Psoas muscle (tissue), 8 donors: ENCODE results near the gene ANKMY1. TPM values are rescaled to one million over a fixed set of nuclear protein-coding genes. Genes with fewer than 3 reads are reported as not detected.

Experiments
- ATAC-seq, 4 donors: fragments of 200-7000 bp; cut with Tn5 transposase; one replicate each; pipeline ENCODE4 v1.9.1; 2020; ENCODE audit warnings: moderate library complexity in 3 of 4, mild to moderate bottlenecking in 2 of 4
- DNase-seq, 2 donors: peaks; one replicate each; pipeline ENCODE4 v3.0.0-alpha.2; 2020
- H3K27ac ChIP-seq: fragments of 200-600 bp; one replicate; pipeline ENCODE4 v1.8.0; 2022
- H3K27me3 ChIP-seq, 3 donors: fragments of 200-600 bp in 1 of 3; one replicate each; pipeline versions ENCODE4 v1.6.1 to v1.8.0; 2013 to 2022; ENCODE audit warnings: low read length in 2 of 3, mild to moderate bottlenecking in 2 of 3, moderate library complexity in 1 of 3; ENCODE audit not compliant: insufficient read depth in 3 of 3
- H3K36me3 ChIP-seq, 2 donors: fragments of 200-600 bp in 1 of 2; one replicate each; pipeline versions ENCODE4 v1.6.1 to v1.8.0; 2013 to 2022; ENCODE audit warnings: low read depth in 1 of 2, mild to moderate bottlenecking in 1 of 2, moderate library complexity in 1 of 2; ENCODE audit not compliant: insufficient read depth in 1 of 2
- H3K4me1 ChIP-seq: fragments of 200-600 bp; one replicate; pipeline ENCODE4 v1.8.0; 2022
- H3K4me3 ChIP-seq: fragments of 200-600 bp; one replicate; pipeline ENCODE4 v1.8.0; 2022; ENCODE audit warnings: mild to moderate bottlenecking
- H3K9me3 ChIP-seq: fragments of 200-600 bp; one replicate; pipeline ENCODE4 v1.8.0; 2022
- CTCF ChIP-seq: fragments of 200-600 bp; IDR thresholded peaks from one replicate; pipeline ENCODE4 v1.8.0; 2022; ENCODE audit warnings: antibody characterized with exemption
- WGBS, 3 donors: extraction: QIAGEN DNeasy Blood & Tissue Kit; methylation state at CpG; one replicate each; pipeline versions ENCODE4 v1.1.6 to v1.1.7; 2013; 5-methylcytosine and 5-hydroxymethylcytosine counted together
- intact Hi-C, 2 donors: fragments of 100-400 bp; cut with DNase I; formaldehyde crosslinking; loops; one replicate each; pipeline versions ENCODE4 v1.11.0 to v1.14.2; 2022
- polyA plus RNA-seq, 3 donors: library from polyadenylated mRNA; stranded (reverse); fragments of 200-250 nt; gene quantifications; one replicate each; pipeline ENCODE4 v1.2.3, GENCODE V29; 2013
- total RNA-seq, 4 donors: library from RNA; stranded (reverse); fragmentation: NEBNext Ultra II Directional in 2 of 4; extraction: Animal tissue kit (Norgen Biotek cat#: 25700) in 2 of 4; gene quantifications; one replicate each; pipeline versions ENCODE4 v1.2.1 to v1.2.4, GENCODE V29; 2021 to 2023
- donor health status: healthy with polysubstance abuse.
- donor health status: DM: no; HTN: no; CAD: no; lungs with moderate emphysema.
- donor health status: Bipolar disorder and iron deficiency.
- donor health status: healthy.
- donor health status: DM: yes; HTN: yes; CAD: no.
- donor health status: DM: no; HTN: no; CAD: no.
- donor health status: DM: no; HTN: no; CAD: no.
- donor health status: DM: yes; HTN: yes; CAD: no.

The ANKMY1 gene
- total and polyA plus RNA-seq, 7 donors = 1.4 to 5.8 (median 3.0) TPM

DNA sequence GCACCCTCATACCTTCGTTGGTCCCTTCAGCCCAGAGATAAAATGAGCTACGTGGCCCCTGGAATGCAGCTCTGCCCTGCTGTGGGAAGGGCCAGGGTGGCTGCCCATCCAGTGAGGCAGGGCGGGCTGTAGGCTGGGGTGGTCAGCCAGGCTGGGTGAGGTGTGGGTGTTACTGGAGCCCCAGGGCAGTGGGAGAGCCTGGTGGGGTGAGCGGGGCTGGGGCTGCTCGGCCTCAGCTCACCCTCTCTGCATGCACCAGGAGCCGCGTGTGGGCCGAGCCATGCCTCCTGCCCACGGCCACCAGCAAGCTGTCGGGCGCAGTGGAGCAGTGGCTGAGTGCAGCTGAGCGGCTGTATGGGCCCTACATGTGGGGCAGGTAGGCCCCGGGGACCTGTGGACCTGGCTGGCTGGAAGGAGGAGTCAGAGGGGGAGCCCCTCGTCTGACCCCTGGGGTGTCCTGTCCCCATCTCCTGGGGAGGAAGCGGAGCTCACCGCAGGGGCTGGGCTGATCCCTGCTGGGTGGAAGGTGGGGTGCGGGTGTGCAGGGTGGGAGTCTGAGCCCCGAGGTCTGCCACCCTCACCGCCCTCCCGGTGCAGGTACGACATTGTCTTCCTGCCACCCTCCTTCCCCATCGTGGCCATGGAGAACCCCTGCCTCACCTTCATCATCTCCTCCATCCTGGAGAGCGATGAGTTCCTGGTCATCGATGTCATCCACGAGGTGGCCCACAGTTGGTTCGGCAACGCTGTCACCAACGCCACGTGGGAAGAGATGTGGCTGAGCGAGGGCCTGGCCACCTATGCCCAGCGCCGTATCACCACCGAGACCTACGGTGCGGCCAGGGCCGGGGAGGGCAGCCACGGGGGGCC, 16.0 kb upstream of the ANKMY1 start:
- peaks cover 13% of the 10 kb centered on the region for H3K4me1 ChIP-seq
- H3K4me3 ChIP-seq = no peak overlapping the region
- ATAC-seq (no peak), DNase-seq (peak; percentile 10 to 52)
- intact Hi-C loops = no loop called here
- H3K9me3 ChIP-seq = no peaks in the 10 kb centered on the region
- WGBS, 3 donors = 87 to 93% (median 87%) methylated on average over 36 to 37 of the region's 37 CpGs
- no peak overlapping the region for H3K27ac ChIP-seq
- no peak for TF ChIP-seq CTCF
- H3K36me3 ChIP-seq = peaks cover 0 to 61% of the 10 kb centered on the region in 2 donors
- H3K27me3 ChIP-seq = no peaks in the 10 kb centered on the region

DNA sequence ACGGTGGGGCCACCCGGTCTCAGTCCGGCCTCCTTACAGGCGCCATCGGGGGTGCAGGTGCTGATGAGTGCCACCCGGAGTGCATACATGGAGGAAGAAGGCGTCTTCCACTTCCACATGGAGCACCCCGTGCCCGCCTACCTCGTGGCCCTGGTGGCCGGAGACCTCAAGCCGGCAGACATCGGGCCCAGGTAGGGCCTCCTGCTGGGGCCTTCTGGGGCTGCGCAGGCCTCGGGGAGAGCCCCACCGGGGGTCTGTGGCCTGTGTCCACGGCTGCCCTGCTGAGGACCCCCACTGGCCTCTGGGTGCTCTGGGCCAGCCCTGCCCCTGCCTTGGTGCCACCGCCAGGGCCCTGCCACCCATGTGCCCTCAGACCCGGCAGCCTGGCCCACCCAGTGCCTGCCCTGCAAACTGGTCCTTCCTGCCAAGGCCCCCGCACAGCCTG, 15.3 kb upstream of the ANKMY1 start:
- Histone ChIP-seq H3K9me3 (no peaks in the 10 kb centered on the region), H3K36me3 (peaks cover 0 to 55% of the 10 kb centered on the region in 2 donors), H3K4me1 (peaks cover 13% of the 10 kb centered on the region), H3K4me3 (no peak overlapping the region), H3K27ac (no peak overlapping the region), H3K27me3 (no peaks in the 10 kb centered on the region)
- ATAC-seq (no peak), DNase-seq (peak; percentile 10 to 39)
- 82 to 88% (median 88%) methylated on average over 15 to 20 of the region's 20 CpGs for WGBS, 3 donors
- intact Hi-C loops = no loop called here
- TF ChIP-seq CTCF = no peak

- H3K4me3 ChIP-seq = no peak overlapping the region
- peak; percentile 10 to 53 for DNase-seq
- no peaks in the 10 kb centered on the region for H3K27me3 ChIP-seq
- no peak overlapping the region for H3K27ac ChIP-seq
- H3K4me1 ChIP-seq = peaks cover 18% of the 10 kb centered on the region
- H3K36me3 ChIP-seq = peaks cover 0 to 47% of the 10 kb centered on the region in 2 donors
- no peaks in the 10 kb centered on the region for H3K9me3 ChIP-seq
- intact Hi-C loops = no loop called here
- TF ChIP-seq CTCF = no peak
- ATAC-seq = no peak
- 85 to 92% (median 86%) methylated on average over 28 to 30 of the region's 30 CpGs for WGBS, 3 donors
These were observed 14.6 kb upstream of the ANKMY1 start for GRCh38 chr2:240572141-240573031.

- no peak for ATAC-seq
These were observed 13.7 kb upstream of the ANKMY1 start for GRCh38 chr2:240571314-240571973.

More at GRCh38 chr2:240571314-240571973, 13.7 kb upstream of the ANKMY1 start:
- no peak overlapping the region for H3K27ac ChIP-seq
- peaks cover 0 to 38% of the 10 kb centered on the region in 2 donors for H3K36me3 ChIP-seq
- intact Hi-C loops = loop anchor here in 1 of 2 donors (2.0 kb wide), 1 partner anchor 13 kb away; no protein-coding TSS in a partner anchor
- H3K4me3 ChIP-seq = no peak overlapping the region
- H3K4me1 ChIP-seq = peaks cover 27% of the 10 kb centered on the region
- 86 to 89% (median 86%) methylated on average over 17 to 18 of the region's 18 CpGs for WGBS, 3 donors
- no peaks in the 10 kb centered on the region for H3K9me3 ChIP-seq
- no peak for TF ChIP-seq CTCF
- H3K27me3 ChIP-seq = no peaks in the 10 kb centered on the region
- DNase-seq = peak; percentile 6 to 36
